Inferior parietal cortex (tissue), 1 donor: ENCODE data around the gene PHGDH.
A peak's percentile ranks its signal among the peaks of the same experiment; 100 is the strongest.
"Not testable (repeated sequence)": the region's sequence is repeated elsewhere in the genome, so short reads cannot be mapped to it uniquely, and the experiment has no call there.

Experiments
- DNase-seq: peaks from one replicate; pipeline ENCODE4 v3.0.0-alpha.2; 2016; ENCODE audit errors: extremely low spot score

Gene PHGDH

GRCh38 chr1:119711804-119712341 lies at the start of gene PHGDH:
Gene PHGDH (plus strand): TSS chr1:119711934. CDS start chr1:119712023, 89 bp downstream.
- DNase-seq = peak; percentile 60

- DNase-seq = no peak
Observed at GRCh38 chr1:119662034-119662437, 49.7 kb upstream of the PHGDH start.

GRCh38 chr1:119664067-119664466 lies 47.7 kb upstream of the PHGDH start:
- DNase-seq = no peak

- DNase-seq = no peak
Observed at GRCh38 chr1:119667173-119667572, 44.6 kb upstream of the PHGDH start.

GRCh38 chr1:119670898-119671297 lies 40.8 kb upstream of the PHGDH start:
- no peak for DNase-seq

- no peak for DNase-seq
Observed at GRCh38 chr1:119673171-119673940, 38.4 kb upstream of the PHGDH start.

- no peak for DNase-seq
Observed at GRCh38 chr1:119674111-119674526, 37.6 kb upstream of the PHGDH start.

GRCh38 chr1:119674835-119675289 lies 36.9 kb upstream of the PHGDH start:
- DNase-seq = no peak

- peak; percentile 95 for DNase-seq
Observed at GRCh38 chr1:119675349-119676345, 36.1 kb upstream of the PHGDH start.

- DNase-seq = no peak
Observed at GRCh38 chr1:119676571-119677206, 35.0 kb upstream of the PHGDH start.

- DNase-seq = no peak
Observed at GRCh38 chr1:119679223-119679622, 32.5 kb upstream of the PHGDH start.

GRCh38 chr1:119680193-119680592 lies 31.5 kb upstream of the PHGDH start:
- no peak for DNase-seq

- no peak for DNase-seq
Observed at GRCh38 chr1:119680723-119681122, 31.0 kb upstream of the PHGDH start.

- DNase-seq = no peak
Observed at GRCh38 chr1:119681560-119681959, 30.2 kb upstream of the PHGDH start.

GRCh38 chr1:119682141-119682540 lies 29.6 kb upstream of the PHGDH start:
- DNase-seq = no peak

- no peak for DNase-seq
Observed at GRCh38 chr1:119683893-119684292, 27.8 kb upstream of the PHGDH start.

- no peak for DNase-seq
Observed at GRCh38 chr1:119686661-119687060, 25.1 kb upstream of the PHGDH start.

- DNase-seq = no peak
Observed at GRCh38 chr1:119687434-119688079, 24.2 kb upstream of the PHGDH start.

GRCh38 chr1:119688810-119689209 lies 22.9 kb upstream of the PHGDH start:
- DNase-seq = no peak

- no peak for DNase-seq
Observed at GRCh38 chr1:119689511-119689910, 22.2 kb upstream of the PHGDH start.

GRCh38 chr1:119696863-119697262 lies 14.9 kb upstream of the PHGDH start:
- not testable (repeated sequence) for DNase-seq
